Measurements from ENCODE around the gene IPO5. TPM values are rescaled to one million over a fixed set of nuclear protein-coding genes. Genes with fewer than 3 reads are reported as not detected.

IPO5 gene
- total and polyA plus RNA-seq, 2 of the 8 experiments (the other 6 are each of a cell fraction or from before 2014, with no cell fraction given) = 143 to 410 TPM

DNA sequence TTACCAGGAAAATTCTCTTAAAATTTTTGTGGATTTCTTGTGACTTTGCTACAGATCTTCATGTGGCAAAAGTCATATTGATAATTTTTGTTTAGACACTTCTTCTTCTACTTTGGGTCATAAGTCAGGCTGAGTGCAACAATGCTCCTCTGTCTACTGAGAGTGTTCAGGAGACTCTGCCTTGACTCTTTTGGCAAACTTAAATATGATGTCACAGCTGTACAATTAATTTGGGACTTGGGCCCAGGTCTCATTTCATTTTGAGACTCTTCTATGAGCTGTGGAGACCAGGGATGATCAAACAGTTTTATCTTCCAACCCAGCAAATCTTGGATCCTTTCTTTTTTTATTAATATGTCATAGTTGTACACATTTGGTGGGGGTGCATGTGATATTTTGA lies 19.7 kb upstream of the IPO5 start:
- no peaks in the 10 kb centered on the region for H3K23me2 ChIP-seq (ENCODE audit: low read depth, low read length)
- H4K20me1 ChIP-seq (replicated peaks in 1 of 2; ENCODE audit: control insufficient read depth in 1 of 2, insufficient read depth in 2 of 2, low read length in 2 of 2) = no peaks in the 10 kb centered on the region
- no peak overlapping the region for H2AK5ac ChIP-seq (ENCODE audit: low read depth, low read length)
- H3K27ac ChIP-seq (ENCODE audit: low read depth, low read length) = no peak overlapping the region
- H3K4me2 ChIP-seq (ENCODE audit: insufficient read depth in 1 of 2, low read depth in 2 of 2, low read length in 2 of 2) = no peak overlapping the region
- H2AFZ ChIP-seq (ENCODE audit: low read length) = no peak overlapping the region
- no peak overlapping the region for H2BK20ac ChIP-seq (ENCODE audit: low read length)
- H3K23ac ChIP-seq (ENCODE audit: insufficient read length) = no peak overlapping the region
- H3K79me2 ChIP-seq (ENCODE audit: control insufficient read depth in 1 of 2, insufficient read depth in 2 of 2, low read length in 2 of 2) = no peaks in the 10 kb centered on the region
- H3K36me3 ChIP-seq (ENCODE audit: control insufficient read depth in 2 of 4, insufficient read depth in 4 of 4, low read length in 3 of 4) = no peaks in the 10 kb centered on the region
- DNase-seq (ENCODE audit: low read depth in 1 of 2, low spot score in 2 of 2) = no peak
- CTCF ChIA-PET (ENCODE audit: partially characterized antibody) = interaction anchor here (0.6 to 3.6 kb wide), 6 partner anchors 9 to 78 kb away, joined by 3 to 16 read pairs (median 4); partner anchors contain the start of gene IPO5
- H2BK15ac ChIP-seq (ENCODE audit: low read length) = no peak overlapping the region
- no peak overlapping the region for H4K5ac ChIP-seq (ENCODE audit: insufficient read length, low read depth, low read length)
- H3K18ac ChIP-seq (ENCODE audit: extremely low read depth, low read length) = no peak overlapping the region
- no peak overlapping the region for H3K9ac ChIP-seq (replicated peaks in 1 of 4; ENCODE audit: extremely low read depth in 1 of 4, low read depth in 3 of 4, low read length in 3 of 4)
- no peak overlapping the region for H2BK12ac ChIP-seq (ENCODE audit: low read depth, low read length)
- H3K4me1 ChIP-seq (replicated peaks in 1 of 4; ENCODE audit: control insufficient read depth in 3 of 4, insufficient read depth in 4 of 4, low read length in 3 of 4) = peaks cover 0 to 3% (median under 1%) of the 10 kb centered on the region in 4 experiments; a peak in 2 of 7 replicates
- no peak overlapping the region for H3K56ac ChIP-seq (replicated peaks; ENCODE audit: insufficient read length, low read depth, low read length)
- no peak overlapping the region for H2BK120ac ChIP-seq (replicated peaks; ENCODE audit: low read depth, low read length)
- H3K9me3 ChIP-seq (ENCODE audit: insufficient read depth in 2 of 2, low read depth in 1 of 2, low read length in 1 of 2) = no peaks in the 10 kb centered on the region
- H3K27me3 ChIP-seq (replicated peaks in 1 of 4; ENCODE audit: control insufficient read depth in 3 of 4, extremely low read depth in 1 of 4, insufficient read depth in 3 of 4, low read length in 3 of 4) = no peaks in the 10 kb centered on the region
- H3K14ac ChIP-seq (ENCODE audit: insufficient read length) = no peak overlapping the region
- no peaks in the 10 kb centered on the region for H3K79me1 ChIP-seq (ENCODE audit: low read depth, low read length)
- no peak for FAIRE-seq
- H4K8ac ChIP-seq (ENCODE audit: extremely low read depth, insufficient read depth, low read length) = no peak overlapping the region
- H2BK5ac ChIP-seq (ENCODE audit: low read depth, low read length) = no peak overlapping the region
- H3K4me3 ChIP-seq (ENCODE audit: extremely low read depth in 1 of 4, insufficient read depth in 2 of 4, low read depth in 3 of 4, low read length in 4 of 4) = no peak overlapping the region
- no peak overlapping the region for H4K91ac ChIP-seq (replicated peaks; ENCODE audit: insufficient read length, low read length)
- POLR2A ChIA-PET (ENCODE audit: partially characterized antibody) = no interaction called here
- no peak overlapping the region for H3K4ac ChIP-seq (replicated peaks; ENCODE audit: insufficient read length, low read depth, low read length)
- TF ChIP-seq, protein P1, sequence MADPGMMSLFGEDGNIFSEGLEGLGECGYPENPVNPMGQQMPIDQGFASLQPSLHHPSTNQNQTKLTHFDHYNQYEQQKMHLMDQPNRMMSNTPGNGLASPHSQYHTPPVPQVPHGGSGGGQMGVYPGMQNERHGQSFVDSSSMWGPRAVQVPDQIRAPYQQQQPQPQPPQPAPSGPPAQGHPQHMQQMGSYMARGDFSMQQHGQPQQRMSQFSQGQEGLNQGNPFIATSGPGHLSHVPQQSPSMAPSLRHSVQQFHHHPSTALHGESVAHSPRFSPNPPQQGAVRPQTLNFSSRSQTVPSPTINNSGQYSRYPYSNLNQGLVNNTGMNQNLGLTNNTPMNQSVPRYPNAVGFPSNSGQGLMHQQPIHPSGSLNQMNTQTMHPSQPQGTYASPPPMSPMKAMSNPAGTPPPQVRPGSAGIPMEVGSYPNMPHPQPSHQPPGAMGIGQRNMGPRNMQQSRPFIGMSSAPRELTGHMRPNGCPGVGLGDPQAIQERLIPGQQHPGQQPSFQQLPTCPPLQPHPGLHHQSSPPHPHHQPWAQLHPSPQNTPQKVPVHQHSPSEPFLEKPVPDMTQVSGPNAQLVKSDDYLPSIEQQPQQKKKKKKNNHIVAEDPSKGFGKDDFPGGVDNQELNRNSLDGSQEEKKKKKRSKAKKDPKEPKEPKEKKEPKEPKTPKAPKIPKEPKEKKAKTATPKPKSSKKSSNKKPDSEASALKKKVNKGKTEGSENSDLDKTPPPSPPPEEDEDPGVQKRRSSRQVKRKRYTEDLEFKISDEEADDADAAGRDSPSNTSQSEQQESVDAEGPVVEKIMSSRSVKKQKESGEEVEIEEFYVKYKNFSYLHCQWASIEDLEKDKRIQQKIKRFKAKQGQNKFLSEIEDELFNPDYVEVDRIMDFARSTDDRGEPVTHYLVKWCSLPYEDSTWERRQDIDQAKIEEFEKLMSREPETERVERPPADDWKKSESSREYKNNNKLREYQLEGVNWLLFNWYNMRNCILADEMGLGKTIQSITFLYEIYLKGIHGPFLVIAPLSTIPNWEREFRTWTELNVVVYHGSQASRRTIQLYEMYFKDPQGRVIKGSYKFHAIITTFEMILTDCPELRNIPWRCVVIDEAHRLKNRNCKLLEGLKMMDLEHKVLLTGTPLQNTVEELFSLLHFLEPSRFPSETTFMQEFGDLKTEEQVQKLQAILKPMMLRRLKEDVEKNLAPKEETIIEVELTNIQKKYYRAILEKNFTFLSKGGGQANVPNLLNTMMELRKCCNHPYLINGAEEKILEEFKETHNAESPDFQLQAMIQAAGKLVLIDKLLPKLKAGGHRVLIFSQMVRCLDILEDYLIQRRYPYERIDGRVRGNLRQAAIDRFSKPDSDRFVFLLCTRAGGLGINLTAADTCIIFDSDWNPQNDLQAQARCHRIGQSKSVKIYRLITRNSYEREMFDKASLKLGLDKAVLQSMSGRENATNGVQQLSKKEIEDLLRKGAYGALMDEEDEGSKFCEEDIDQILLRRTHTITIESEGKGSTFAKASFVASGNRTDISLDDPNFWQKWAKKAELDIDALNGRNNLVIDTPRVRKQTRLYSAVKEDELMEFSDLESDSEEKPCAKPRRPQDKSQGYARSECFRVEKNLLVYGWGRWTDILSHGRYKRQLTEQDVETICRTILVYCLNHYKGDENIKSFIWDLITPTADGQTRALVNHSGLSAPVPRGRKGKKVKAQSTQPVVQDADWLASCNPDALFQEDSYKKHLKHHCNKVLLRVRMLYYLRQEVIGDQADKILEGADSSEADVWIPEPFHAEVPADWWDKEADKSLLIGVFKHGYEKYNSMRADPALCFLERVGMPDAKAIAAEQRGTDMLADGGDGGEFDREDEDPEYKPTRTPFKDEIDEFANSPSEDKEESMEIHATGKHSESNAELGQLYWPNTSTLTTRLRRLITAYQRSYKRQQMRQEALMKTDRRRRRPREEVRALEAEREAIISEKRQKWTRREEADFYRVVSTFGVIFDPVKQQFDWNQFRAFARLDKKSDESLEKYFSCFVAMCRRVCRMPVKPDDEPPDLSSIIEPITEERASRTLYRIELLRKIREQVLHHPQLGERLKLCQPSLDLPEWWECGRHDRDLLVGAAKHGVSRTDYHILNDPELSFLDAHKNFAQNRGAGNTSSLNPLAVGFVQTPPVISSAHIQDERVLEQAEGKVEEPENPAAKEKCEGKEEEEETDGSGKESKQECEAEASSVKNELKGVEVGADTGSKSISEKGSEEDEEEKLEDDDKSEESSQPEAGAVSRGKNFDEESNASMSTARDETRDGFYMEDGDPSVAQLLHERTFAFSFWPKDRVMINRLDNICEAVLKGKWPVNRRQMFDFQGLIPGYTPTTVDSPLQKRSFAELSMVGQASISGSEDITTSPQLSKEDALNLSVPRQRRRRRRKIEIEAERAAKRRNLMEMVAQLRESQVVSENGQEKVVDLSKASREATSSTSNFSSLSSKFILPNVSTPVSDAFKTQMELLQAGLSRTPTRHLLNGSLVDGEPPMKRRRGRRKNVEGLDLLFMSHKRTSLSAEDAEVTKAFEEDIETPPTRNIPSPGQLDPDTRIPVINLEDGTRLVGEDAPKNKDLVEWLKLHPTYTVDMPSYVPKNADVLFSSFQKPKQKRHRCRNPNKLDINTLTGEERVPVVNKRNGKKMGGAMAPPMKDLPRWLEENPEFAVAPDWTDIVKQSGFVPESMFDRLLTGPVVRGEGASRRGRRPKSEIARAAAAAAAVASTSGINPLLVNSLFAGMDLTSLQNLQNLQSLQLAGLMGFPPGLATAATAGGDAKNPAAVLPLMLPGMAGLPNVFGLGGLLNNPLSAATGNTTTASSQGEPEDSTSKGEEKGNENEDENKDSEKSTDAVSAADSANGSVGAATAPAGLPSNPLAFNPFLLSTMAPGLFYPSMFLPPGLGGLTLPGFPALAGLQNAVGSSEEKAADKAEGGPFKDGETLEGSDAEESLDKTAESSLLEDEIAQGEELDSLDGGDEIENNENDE (IDR thresholded peaks at IDR 0.05; ENCODE audit: insufficient replicate concordance, low read length) = no peak
